Measurements from ENCODE around the gene UNC45A. TPM values are rescaled to one million over a fixed set of nuclear protein-coding genes. Genes with fewer than 3 reads are reported as not detected.

The UNC45A gene
- total and polyA plus RNA-seq, 12 donors = 19.2 to 28.0 (median 25.2) TPM

DNA sequence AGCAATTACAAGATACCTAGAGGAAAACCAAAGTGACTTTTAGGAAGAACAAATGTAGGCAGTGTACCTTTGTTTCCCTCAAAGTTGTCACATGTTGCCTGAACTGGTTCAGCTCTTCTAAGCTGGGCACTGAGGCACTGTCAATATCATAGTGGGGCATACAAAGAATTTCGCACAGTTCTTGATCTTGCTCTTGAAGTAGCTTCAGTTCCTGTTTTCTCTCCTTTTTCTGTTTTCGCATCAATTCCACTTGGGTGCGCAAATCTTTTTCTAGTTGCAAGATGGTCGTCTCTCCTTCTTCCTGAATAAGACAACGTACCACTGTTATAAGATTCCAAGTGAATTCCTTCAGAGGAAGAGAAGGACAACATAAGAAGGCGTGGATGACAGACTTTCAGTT is 46.6 kb downstream of the UNC45A start:
- no peak for ATAC-seq
- Histone ChIP-seq H3K9me3 (no peaks in the 10 kb centered on the region), H3K4me1 (no peaks in the 10 kb centered on the region), H3K36me3 (peaks cover 0 to 67% (median 0%) of the 10 kb centered on the region in 9 donors), H3K27ac (no peak overlapping the region), H3K27me3 (no peaks in the 10 kb centered on the region), H3K4me3 (no peak overlapping the region)
- intact Hi-C loops (cut with DNase I) = no loop called here
- 95 to 96% methylated on average over 6 of the region's 6 CpGs for WGBS, 2 donors
- TF ChIP-seq, protein P1, sequence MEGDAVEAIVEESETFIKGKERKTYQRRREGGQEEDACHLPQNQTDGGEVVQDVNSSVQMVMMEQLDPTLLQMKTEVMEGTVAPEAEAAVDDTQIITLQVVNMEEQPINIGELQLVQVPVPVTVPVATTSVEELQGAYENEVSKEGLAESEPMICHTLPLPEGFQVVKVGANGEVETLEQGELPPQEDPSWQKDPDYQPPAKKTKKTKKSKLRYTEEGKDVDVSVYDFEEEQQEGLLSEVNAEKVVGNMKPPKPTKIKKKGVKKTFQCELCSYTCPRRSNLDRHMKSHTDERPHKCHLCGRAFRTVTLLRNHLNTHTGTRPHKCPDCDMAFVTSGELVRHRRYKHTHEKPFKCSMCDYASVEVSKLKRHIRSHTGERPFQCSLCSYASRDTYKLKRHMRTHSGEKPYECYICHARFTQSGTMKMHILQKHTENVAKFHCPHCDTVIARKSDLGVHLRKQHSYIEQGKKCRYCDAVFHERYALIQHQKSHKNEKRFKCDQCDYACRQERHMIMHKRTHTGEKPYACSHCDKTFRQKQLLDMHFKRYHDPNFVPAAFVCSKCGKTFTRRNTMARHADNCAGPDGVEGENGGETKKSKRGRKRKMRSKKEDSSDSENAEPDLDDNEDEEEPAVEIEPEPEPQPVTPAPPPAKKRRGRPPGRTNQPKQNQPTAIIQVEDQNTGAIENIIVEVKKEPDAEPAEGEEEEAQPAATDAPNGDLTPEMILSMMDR (IDR thresholded peaks at IDR 0.05) = no peak
- DNase-seq = no peak

DNA sequence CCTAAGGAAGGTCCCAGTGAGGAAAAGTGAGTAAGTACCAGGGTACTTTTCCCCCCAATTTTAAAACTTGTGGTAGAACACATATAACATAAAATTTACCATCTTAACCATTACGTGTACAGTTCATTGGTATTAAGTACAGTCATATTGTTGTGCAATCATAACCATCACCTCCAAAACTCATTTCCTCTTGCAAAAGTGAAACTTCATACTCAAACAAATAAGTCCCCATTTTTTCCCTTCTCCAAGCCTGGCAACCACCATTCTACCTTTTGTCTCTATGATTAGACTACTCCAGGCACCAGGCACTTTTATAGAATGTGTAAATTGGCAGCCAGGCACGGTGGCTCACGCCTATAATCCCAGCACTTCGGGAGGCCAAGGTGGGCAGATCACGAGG is 47.0 kb downstream of the UNC45A start:
- peaks cover 0 to 63% (median 0%) of the 10 kb centered on the region in 9 donors for H3K36me3 ChIP-seq
- TF ChIP-seq, protein P1 (IDR thresholded peaks at IDR 0.05) = no peak
- H3K4me3 ChIP-seq = no peak overlapping the region
- ATAC-seq = no peak
- H3K27ac ChIP-seq = no peak overlapping the region
- DNase-seq = no peak
- H3K9me3 ChIP-seq = no peaks in the 10 kb centered on the region
- 94 to 97% methylated on average over 5 of the region's 5 CpGs for WGBS, 2 donors
- intact Hi-C loops (cut with DNase I) = no loop called here
- no peaks in the 10 kb centered on the region for H3K27me3 ChIP-seq
- no peaks in the 10 kb centered on the region for H3K4me1 ChIP-seq

DNA sequence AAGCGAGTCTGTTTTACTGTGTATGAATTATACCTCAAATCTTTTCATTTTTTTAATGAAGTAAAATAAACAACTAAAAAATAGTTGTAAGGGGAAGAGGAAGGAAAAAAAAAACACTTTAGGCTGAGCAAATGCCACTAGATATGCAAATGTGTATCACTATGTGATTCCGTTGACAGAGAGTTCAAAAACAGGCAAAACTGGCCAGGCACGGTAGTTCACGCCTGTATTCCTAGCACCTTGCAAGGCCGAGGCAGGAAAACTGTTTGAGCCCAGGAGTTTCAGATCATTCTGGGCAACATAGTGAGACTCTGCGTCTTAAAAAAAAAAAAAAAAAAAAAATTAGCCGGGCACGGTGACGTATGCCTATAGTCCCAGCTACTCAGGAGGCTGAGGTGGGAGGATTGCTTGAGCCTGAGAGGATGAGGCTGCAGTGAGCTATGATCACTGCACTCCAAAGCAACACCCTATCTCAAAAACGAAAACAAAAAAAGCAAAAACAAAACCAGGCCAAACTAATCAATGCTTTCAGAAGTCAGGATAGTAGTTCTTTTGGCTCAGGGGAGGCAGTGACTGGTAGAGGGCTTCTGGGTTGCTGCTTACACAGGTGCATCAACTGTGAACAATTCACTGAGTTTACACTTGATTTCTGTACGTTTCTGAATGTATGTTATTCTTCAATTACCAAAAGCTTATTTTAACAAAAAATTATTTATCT is 51.9 kb downstream of the UNC45A start:
- no peak overlapping the region for H3K27ac ChIP-seq
- ATAC-seq (no peak), DNase-seq (no peak)
- H3K36me3 ChIP-seq = peaks cover 0 to 18% (median 0%) of the 10 kb centered on the region in 9 donors
- H3K4me1 ChIP-seq = peaks cover 0 to 15% (median 0%) of the 10 kb centered on the region in 9 donors
- H3K4me3 ChIP-seq = no peak overlapping the region
- no peaks in the 10 kb centered on the region for H3K9me3 ChIP-seq
- 89 to 91% methylated on average over 11 of the region's 11 CpGs for WGBS, 2 donors
- TF ChIP-seq, protein P1 (IDR thresholded peaks at IDR 0.05) = no peak
- no peaks in the 10 kb centered on the region for H3K27me3 ChIP-seq
- intact Hi-C loops (cut with DNase I) = no loop called here

DNA sequence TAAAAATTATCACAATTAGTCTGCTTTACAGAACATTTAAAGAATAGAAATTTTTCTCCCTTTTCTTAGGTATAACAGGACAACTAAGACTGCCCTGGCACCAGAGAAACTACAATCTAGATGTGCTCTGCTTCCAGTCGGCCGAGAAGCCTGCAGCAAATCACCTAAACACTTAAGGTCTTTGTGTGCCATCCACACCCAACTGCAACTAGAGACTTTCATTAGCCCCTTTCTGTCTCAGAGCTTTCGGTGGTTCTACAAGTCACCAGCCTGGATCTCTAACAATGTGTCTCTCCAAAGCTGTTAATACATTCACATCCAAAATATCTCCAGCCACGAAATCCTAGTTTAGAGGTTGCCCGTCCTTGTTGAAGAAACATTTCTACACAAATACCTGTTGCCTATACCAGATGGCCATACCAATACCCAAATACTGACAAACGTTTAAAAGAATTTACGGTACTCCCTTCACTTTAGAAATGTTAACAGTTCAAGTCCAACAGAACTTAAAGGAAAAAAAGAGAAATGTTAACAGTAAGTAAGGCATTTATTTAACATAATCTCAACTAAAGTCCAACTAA is 52.6 kb downstream of the UNC45A start:
- Histone ChIP-seq H3K27me3 (no peaks in the 10 kb centered on the region), H3K4me1 (peaks cover 0 to 17% (median 0%) of the 10 kb centered on the region in 9 donors), H3K36me3 (peaks cover 0 to 12% (median 0%) of the 10 kb centered on the region in 9 donors), H3K9me3 (no peaks in the 10 kb centered on the region), H3K4me3 (no peak overlapping the region), H3K27ac (peak overlapping the region in 1 of 10 donors; percentile 46)
- intact Hi-C loops (cut with DNase I) = no loop called here
- ATAC-seq = no peak
- DNase-seq = no peak
- TF ChIP-seq, protein P1 (IDR thresholded peaks at IDR 0.05) = no peak
- 64 to 76% methylated on average over 7 of the region's 7 CpGs for WGBS, 2 donors
